Neutrophil (primary cell): Measurements from ENCODE around the gene USP13.
A peak's percentile ranks its signal among the peaks of the same experiment; 100 is the strongest.

Experiments
- H3K27ac ChIP-seq: fragments of 200-600 bp; sonication (generic); 2 replicates; pipeline ENCODE4 v1.5.1; 2016; ENCODE audit warnings: mild to moderate bottlenecking, moderate library complexity
- H3K27me3 ChIP-seq: fragments of 200-600 bp; sonication (generic); 2 replicates; pipeline ENCODE4 v1.6.0; 2016; ENCODE audit warnings: mild to moderate bottlenecking
- H3K36me3 ChIP-seq: fragments of 200-600 bp; sonication (generic); 2 replicates; pipeline ENCODE4 v1.5.1; 2017
- H3K4me1 ChIP-seq, 2 experiments: fragments of 200-600 bp in 1 of 2; sonication (generic) in 1 of 2; 1 replicate in 1 of 2; 2 replicates in 1 of 2; pipeline versions ENCODE4 v1.5.1 to v1.6.1; 2013 to 2016; ENCODE audit warnings: low read depth in 1 of 2, low read length in 1 of 2, mild to moderate bottlenecking in 1 of 2, moderate library complexity in 1 of 2; ENCODE audit not compliant: control insufficient read depth in 1 of 2, insufficient read depth in 1 of 2
- H3K4me3 ChIP-seq, 2 experiments: fragments of 200-600 bp in 1 of 2; sonication (generic) in 1 of 2; 1 replicate in 1 of 2; 2 replicates in 1 of 2; pipeline ENCODE4 v1.5.1; 2013 to 2016; ENCODE audit warnings: low read depth in 1 of 2, low read length in 1 of 2, mild to moderate bottlenecking in 1 of 2, moderate library complexity in 1 of 2
- H3K9me3 ChIP-seq: fragments of 200-600 bp; sonication (generic); 2 replicates; pipeline ENCODE4 v1.5.1; 2016
- CTCF ChIP-seq: fragments of 200-600 bp; sonication (generic); IDR thresholded peaks from 2 replicates; pipeline ENCODE4 v1.5.1; 2016; ENCODE audit warnings: antibody characterized with exemption

The USP13 gene

GRCh38 chr3:179652447-179653095, at the start of gene USP13:
Gene USP13 (plus strand): TSS chr3:179653040. CDS start chr3:179653226, 186 bp downstream.
- no peaks in the 10 kb centered on the region for H3K9me3 ChIP-seq
- no peak within 1 kb of the TSS for H3K27ac ChIP-seq
- H3K4me3 ChIP-seq: peak within 1 kb of the TSS; percentile 46 to 59
- peaks cover 18 to 20% of the 10 kb centered on the region in 2 experiments for H3K4me1 ChIP-seq
- TF ChIP-seq CTCF: no peak
- H3K27me3 ChIP-seq: peaks cover 60% of the 10 kb centered on the region
- H3K36me3 ChIP-seq: no peaks in the 10 kb centered on the region

- peaks cover 13 to 20% of the 10 kb centered on the region in 2 experiments for H3K4me1 ChIP-seq
- H3K27ac ChIP-seq: no peak overlapping the region
- no peaks in the 10 kb centered on the region for H3K9me3 ChIP-seq
- H3K27me3 ChIP-seq: no peaks in the 10 kb centered on the region
- TF ChIP-seq CTCF: no peak
- H3K4me3 ChIP-seq: no peak overlapping the region
- peaks cover 39% of the 10 kb centered on the region for H3K36me3 ChIP-seq
Measured at GRCh38 chr3:179603321-179603720, 49.5 kb upstream of the USP13 start.

- peaks cover 33% of the 10 kb centered on the region for H3K36me3 ChIP-seq
- H3K27me3 ChIP-seq: no peaks in the 10 kb centered on the region
- H3K4me1 ChIP-seq: peaks cover 13 to 20% of the 10 kb centered on the region in 2 experiments
- no peaks in the 10 kb centered on the region for H3K9me3 ChIP-seq
- H3K27ac ChIP-seq: peak overlapping the region; percentile 87
- TF ChIP-seq CTCF: no peak
- peak overlapping the region; percentile 76 to 77 for H3K4me3 ChIP-seq
Measured at GRCh38 chr3:179603831-179604230, 49.0 kb upstream of the USP13 start.

- H3K27me3 ChIP-seq: no peaks in the 10 kb centered on the region
- H3K4me3 ChIP-seq: peak within 1 kb of the TSS; percentile 76 to 77
- peaks cover 13 to 20% of the 10 kb centered on the region in 2 experiments for H3K4me1 ChIP-seq
- no peaks in the 10 kb centered on the region for H3K9me3 ChIP-seq
- peak within 1 kb of the TSS; percentile 87 for H3K27ac ChIP-seq
- TF ChIP-seq CTCF: no peak
- H3K36me3 ChIP-seq: peaks cover 27% of the 10 kb centered on the region
Measured at GRCh38 chr3:179604321-179605078, 48.3 kb upstream of the USP13 start, which contains the start of the genes MRPL47 and NDUFB5. Gene MRPL47 (minus strand): TSS chr3:179604638. CDS start chr3:179604624, 14 bp downstream. Gene NDUFB5 (plus strand): TSS chr3:179604794. CDS start chr3:179604816, 22 bp downstream.

- Histone ChIP-seq H3K4me3 (no peak overlapping the region), H3K27me3 (no peaks in the 10 kb centered on the region), H3K36me3 (peaks cover 6% of the 10 kb centered on the region), H3K9me3 (no peaks in the 10 kb centered on the region), H3K4me1 (peaks cover 13 to 20% of the 10 kb centered on the region in 2 experiments), H3K27ac (no peak overlapping the region)
- TF ChIP-seq CTCF: no peak
Measured at GRCh38 chr3:179606534-179607085, 46.2 kb upstream of the USP13 start.
